Astrocyte of the cerebellum (primary cell): ENCODE data around the gene GATD1.

ENCODE experiments used
- DNase-seq: peaks from one replicate; pipeline ENCODE4 v3.0.0-alpha.2; 2011; ENCODE audit warnings: low read depth
- H3K4me3 ChIP-seq: 2 replicates; pipeline ENCODE4 v1.5.1; 2011; ENCODE audit warnings: mild to moderate bottlenecking, low read depth, low read length, moderate library complexity
- in situ Hi-C: cut with HindIII; loops from 2 replicates; pipeline ENCODE4 v1.10.0; 2017; ENCODE audit warnings: low sequenced_read_pairs
- TF ChIP-seq, protein P1 (sequence below): IDR thresholded peaks from 2 replicates; pipeline ENCODE4 v1.5.1; 2012; ENCODE audit warnings: low read length, low read depth, moderate library complexity, mild to moderate bottlenecking; ENCODE audit errors: missing control alignments

The GATD1 gene

DNA sequence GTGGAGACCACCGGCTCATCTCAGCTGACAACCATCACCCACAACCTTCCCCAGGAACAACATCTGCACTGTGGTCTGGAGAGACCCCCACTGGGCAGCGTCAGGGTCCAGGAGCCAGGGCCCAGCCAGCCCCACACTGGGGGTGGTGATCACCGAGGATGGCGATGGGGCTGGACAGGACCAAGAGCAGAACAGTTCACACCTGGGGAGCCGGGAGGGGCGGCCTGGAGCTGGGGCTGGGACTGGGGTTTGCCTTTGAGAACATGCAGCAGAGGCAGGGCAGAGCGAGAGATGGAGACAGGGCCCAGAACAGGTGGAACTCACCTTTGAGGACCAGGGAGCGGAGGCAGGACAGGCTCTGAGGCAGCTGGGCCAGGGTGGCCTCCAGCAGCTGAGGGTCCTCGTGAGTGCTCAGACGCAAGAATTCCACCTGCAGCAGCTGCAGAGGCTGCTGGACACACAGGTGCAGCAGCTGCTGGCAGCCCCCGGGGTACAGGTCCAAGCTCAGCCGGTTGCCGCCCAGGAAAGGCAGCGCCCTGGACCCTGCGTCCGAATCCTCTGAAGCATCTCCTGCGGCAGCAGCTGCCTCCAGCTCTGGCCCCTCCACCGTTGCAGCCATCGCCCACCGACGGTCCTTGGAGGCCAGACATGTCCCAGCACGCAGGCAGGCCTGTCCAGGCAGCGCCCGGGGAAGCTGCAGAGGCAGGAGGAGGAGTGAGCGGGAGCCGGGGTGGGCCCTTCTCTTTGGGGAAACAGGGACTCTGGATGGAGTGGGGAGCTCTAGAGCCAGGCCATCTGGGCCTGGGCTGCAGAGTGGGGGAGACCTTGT, 26.7 kb upstream of the GATD1 start:
- TF ChIP-seq, protein P1, sequence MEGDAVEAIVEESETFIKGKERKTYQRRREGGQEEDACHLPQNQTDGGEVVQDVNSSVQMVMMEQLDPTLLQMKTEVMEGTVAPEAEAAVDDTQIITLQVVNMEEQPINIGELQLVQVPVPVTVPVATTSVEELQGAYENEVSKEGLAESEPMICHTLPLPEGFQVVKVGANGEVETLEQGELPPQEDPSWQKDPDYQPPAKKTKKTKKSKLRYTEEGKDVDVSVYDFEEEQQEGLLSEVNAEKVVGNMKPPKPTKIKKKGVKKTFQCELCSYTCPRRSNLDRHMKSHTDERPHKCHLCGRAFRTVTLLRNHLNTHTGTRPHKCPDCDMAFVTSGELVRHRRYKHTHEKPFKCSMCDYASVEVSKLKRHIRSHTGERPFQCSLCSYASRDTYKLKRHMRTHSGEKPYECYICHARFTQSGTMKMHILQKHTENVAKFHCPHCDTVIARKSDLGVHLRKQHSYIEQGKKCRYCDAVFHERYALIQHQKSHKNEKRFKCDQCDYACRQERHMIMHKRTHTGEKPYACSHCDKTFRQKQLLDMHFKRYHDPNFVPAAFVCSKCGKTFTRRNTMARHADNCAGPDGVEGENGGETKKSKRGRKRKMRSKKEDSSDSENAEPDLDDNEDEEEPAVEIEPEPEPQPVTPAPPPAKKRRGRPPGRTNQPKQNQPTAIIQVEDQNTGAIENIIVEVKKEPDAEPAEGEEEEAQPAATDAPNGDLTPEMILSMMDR = no peak
- no peak for DNase-seq
- in situ Hi-C loops = no loop called here
- H3K4me3 ChIP-seq = peak overlapping the region; percentile 51

DNA sequence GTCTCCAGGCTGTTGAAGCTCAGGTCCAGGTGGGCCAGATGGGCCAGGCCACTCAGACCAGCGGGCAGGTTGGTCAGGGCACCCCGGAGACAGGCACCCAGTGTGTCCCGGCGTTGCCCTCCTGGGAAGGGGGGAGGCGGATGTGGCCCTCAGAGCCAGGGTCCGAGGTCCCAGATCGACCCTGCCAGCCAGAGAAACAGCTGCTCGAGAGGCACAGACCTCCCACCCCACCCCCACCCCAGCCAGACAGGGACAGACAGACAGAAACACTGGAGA, 26.1 kb upstream of the GATD1 start:
- TF ChIP-seq, protein P1 = no peak
- H3K4me3 ChIP-seq = peak overlapping the region; percentile 51
- no peak for DNase-seq
- in situ Hi-C loops = no loop called here

DNA sequence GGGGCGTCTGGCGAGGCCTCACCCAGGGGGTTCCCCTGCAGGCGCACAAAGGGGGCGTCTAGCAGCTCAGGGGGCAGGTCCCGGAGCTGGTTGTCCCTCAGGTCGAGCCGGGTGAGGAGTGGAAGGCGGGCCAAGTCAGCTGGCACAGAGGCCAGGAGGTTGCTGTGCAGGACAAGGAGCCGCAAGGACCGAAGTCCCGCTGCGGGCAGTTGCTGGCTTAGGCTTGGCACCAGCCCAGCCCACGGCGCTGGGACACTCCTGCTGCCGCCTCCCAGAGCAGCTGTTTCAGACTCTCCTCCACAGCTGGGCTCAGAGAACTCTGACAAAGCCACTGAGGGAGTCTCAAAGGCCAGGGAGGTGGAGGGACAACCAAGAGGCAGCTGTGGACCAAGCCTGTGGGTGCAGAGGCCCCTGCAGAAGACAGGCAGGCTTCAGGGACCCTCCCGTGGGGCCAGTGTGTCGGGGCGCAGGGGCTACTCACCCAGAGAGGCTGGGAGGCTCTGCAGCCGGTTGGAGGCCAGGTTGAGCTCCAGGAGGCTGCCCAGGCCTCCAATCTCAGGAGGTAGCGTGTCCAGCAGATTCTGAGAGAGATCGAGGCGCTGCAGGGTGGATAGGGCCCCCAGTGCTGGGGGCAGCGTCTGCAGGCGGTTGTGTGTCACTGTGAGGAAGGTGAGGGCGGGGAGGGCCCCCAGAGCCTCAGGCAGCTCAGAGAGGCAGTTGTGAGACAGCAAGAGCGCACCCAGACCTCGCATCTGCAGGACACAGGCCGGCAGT, 25.6 kb upstream of the GATD1 start:
- no peak for DNase-seq
- TF ChIP-seq, protein P1 = no peak
- no peak overlapping the region for H3K4me3 ChIP-seq
- in situ Hi-C loops = no loop called here

DNA sequence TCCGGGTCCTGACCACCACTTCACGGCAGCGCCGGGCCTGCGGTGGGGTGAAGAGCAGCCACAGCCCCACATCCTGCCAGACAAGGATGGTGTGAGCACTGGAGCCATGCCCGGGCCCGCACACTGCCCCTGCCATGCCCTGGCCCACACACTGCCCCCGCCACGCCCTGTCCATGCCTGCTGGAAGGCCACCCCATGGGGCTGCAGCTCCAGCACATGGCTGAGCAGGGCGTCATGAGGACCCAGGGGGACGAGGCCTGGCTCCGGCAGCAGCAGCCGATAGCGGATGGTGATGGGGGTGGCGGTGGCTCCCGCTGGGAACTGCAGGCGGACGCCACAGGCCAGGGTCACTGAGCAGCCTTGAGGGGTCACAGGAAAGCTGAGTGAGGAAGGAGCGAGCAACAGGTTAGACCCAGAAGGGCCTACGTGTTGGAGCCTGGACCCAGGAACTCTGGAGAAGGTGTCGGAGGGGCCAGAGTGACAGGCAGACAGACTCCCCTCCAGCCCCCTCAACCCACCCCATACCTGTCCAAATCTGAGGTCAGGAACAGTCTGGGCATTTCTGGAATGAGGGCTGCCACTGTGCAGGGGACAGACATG, 24.8 kb upstream of the GATD1 start:
- TF ChIP-seq, protein P1 = no peak
- in situ Hi-C loops = no loop called here
- H3K4me3 ChIP-seq = no peak overlapping the region

DNA sequence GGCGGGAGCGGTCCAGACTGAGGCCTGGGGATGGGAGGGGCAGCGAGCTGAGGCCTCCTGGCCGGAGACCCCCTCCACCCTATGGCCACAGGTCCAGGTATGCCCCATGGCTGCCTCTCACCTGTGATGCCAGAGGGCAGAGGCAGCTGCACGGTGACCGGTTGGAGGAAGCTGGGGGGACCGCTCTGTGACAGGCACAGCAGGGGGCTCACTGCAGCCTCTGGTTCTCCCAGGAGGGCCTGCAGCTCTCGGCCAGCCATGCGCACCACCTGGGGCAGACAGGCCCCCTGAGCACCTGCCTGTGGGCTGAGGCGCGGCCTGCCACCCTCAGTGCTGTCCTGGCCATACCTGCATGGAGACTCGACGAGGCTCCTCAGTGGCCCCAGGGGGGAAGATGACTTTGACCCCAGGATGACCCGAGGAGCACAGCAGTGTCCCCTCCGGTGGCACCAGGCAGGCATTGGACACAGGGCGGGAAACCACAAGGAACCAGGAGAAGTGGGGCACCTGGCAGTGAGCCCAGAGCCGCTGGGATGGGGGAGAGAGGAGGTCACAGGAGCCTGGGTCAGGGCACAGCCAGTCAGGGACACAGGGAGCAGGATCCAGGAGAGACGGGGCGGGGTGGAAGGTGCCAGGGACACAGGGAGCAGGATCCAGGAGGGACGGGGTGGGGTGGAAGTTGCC, 24.0 kb upstream of the GATD1 start:
- DNase-seq = no peak
- no peak overlapping the region for H3K4me3 ChIP-seq
- in situ Hi-C loops = no loop called here
- TF ChIP-seq, protein P1 = no peak

More for the DNA sequence above, 24.8 kb upstream of the GATD1 start:
- DNase-seq = no peak

DNA sequence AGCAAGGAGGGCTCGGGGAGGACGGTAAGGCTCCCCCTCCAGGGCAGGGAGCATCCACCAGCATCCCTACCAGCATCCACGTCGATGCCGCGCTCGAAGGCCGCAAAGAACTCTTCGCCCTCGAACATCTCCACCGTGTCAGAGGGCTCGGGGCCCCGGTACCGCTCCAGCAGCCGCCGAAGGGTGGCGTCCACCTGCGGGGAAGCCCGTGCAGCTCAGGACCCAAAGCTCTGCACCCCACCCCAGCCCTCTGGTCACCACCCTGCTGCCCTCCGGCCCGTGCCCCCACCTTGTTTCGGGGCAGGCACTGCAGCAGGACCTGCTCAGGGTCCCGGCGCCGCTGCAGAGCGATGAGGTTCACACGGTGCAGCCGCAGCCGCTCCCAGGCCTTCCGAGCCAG, 23.2 kb upstream of the GATD1 start:
- H3K4me3 ChIP-seq = no peak overlapping the region
- TF ChIP-seq, protein P1 = no peak
- no peak for DNase-seq
- in situ Hi-C loops = no loop called here
